GM12873 (cell line): Measurements from ENCODE around the gene SLC38A7.

ENCODE experiments used
- TF ChIP-seq, protein P1 (sequence below): IDR thresholded peaks from 2 replicates; pipeline ENCODE4 v1.5.1; 2012; ENCODE audit warnings: low read depth, mild to moderate bottlenecking, moderate library complexity, low read length, control low read depth; ENCODE audit not compliant: insufficient read depth; ENCODE audit errors: missing control alignments

SLC38A7 gene

DNA sequence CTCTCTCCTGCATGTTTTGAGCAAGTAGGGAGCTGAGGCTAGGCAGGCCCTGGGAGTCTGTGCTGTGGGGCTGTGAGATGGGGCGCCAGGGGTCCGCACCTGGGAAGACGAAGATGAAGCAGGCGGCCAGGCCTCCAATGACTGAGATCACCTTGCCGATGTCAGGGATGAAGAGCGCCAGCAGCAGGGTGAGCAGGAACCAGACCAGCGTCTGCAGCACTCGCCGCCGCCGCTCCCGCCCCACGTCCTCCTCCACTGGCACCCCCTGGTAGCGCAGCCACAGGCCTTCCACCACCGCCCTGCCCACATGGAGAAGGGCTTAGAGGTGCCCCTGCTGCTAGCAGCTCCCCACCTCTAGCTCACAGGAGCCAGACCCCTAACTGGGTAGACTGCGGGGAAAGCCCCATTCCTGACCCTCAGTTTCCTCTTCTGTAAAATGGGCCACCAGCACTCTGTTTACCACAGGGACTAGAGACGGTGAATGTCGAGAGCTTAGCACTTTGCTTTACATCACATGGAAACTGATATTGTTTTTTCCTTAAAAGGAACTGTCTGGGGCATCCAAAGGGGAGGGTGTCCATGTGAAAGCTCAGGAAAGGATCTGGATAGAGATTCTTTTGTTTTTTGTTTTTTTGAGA lies 13.5 kb downstream of the SLC38A7 start:
- TF ChIP-seq, protein P1, sequence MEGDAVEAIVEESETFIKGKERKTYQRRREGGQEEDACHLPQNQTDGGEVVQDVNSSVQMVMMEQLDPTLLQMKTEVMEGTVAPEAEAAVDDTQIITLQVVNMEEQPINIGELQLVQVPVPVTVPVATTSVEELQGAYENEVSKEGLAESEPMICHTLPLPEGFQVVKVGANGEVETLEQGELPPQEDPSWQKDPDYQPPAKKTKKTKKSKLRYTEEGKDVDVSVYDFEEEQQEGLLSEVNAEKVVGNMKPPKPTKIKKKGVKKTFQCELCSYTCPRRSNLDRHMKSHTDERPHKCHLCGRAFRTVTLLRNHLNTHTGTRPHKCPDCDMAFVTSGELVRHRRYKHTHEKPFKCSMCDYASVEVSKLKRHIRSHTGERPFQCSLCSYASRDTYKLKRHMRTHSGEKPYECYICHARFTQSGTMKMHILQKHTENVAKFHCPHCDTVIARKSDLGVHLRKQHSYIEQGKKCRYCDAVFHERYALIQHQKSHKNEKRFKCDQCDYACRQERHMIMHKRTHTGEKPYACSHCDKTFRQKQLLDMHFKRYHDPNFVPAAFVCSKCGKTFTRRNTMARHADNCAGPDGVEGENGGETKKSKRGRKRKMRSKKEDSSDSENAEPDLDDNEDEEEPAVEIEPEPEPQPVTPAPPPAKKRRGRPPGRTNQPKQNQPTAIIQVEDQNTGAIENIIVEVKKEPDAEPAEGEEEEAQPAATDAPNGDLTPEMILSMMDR = no peak

DNA sequence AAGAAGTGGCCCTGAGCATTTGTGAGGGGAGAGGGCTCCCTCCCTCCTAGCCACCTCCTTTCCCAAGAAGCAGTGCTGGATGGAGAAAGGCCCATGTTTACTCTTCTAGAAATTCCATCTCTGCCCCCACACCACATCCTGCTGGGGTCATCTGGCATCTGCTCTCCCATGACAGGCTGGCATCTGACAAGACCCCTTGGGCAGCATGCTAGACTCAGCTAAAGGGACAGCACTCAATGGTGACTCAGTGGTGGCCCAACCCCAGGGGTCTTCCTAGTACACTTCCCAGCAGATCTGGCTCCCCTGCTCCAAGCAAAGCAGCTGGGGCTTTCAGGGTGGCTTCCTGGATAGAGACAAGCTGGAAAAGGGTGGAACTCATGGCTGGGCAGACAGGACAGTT lies 14.4 kb downstream of the SLC38A7 start:
- TF ChIP-seq, protein P1 = no peak

DNA sequence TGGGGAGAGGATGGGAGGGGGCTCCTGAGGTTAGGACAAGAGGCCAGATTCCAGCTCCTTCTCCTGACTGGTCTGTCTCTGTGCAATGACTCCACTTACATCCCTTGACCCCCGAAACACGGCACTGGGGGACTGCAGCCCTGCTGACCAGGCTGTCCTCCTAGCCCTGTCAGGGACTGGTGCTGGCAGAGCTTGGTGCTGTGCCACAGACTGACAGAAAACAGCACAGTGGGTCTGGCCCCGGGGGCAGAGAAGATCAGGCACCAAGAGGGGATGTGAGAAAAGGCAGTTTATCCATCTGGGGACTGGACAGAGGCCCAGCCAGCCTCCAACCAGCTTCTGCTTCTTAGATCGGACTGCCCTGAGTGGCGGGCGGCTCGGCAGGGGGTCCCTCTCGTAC lies 19.4 kb downstream of the SLC38A7 start:
- TF ChIP-seq, protein P1 = no peak

DNA sequence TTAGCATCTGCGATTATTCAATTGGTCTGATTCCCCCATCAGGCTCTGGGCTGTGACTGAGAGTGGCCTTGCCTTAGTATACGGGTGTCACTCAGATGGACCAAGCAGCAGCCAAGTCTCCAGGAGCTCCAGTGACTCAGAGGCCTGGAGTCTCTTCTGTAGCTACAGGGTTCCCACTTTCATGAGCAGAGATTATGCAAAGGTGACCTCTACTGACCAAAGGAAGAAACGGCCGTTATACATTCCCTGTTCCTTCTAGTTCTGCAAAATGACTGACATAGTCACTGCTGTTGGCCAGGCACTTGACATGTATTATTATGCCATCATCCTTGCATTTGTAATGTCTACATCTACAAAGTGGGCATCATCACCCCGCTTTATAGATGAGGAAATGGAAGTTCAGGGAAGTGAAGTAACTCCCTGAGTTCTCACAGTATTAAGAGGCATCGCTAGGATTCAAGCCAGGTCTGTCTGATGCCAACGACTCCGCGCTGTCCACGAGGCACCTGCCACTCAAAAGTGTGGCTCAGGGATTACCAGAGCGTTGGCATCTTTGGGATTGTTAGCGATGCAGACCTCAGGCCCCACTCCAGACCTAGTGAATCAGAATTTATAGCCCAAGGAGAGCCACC lies 23.3 kb downstream of the SLC38A7 start:
- TF ChIP-seq, protein P1 = peak; percentile 76

DNA sequence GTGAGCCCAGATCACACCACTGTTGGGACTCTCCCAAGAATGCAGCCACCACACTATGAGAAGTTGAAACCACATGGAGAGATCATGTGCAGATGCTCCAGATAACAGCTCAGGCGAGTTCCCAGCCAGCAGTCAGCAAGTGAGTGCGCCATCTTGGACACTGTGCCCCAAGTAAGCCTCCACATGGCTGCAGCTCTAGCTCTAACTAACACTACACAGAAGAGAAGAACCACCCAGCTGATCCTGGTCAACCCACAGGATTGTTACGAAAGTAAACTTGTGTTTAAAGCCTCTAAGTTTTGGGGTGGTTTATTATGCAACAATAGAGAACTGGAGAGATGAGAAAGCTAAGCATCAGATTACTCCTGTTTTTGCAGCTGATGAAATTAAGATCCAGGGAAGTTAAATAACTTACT lies 25.8 kb downstream of the SLC38A7 start:
- TF ChIP-seq, protein P1 = no peak

DNA sequence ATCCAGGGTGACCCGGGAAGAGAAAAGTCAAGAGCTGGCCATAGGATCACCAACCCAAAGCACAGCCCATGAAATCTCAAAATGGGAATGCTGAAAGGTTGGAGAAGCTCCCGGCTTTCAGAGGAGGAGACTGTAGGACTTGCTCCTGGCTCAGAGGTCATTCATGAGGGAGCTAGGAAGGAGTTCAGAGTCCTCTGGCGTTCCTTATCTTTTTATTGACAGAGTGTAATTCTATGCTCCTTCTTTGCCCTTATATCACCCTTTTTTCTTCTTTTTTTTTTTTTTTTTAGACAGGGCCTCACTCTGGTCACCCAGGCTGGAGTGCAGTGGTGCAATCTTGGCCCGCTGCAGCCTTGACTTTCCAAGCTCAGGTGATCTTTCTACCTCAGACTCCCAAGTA lies 27.7 kb downstream of the SLC38A7 start:
- TF ChIP-seq, protein P1 = no peak

DNA sequence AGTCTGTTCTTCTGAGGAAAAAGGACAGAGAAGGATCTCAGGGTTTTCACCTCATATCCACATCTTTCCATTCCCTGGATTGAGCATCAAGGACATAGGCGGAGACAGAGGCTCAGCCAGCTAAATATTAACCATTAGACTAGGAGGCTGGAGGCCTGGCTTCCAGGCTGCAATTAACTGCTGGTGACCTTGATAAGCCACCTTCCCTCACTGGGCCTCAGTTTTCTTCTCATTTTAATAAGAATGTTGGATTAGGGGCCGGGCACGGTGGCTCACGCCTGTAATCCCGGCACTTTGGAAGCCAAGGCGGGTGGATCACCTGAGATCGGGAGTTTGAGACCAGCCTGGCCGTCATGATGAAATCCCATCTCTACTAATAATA lies 29.4 kb downstream of the SLC38A7 start:
- TF ChIP-seq, protein P1 = no peak
